ENCODE data around the gene FREM1. TPM values are rescaled to one million over a fixed set of nuclear protein-coding genes. Genes with fewer than 3 reads are reported as not detected.

FREM1 gene
- total RNA-seq, 2 experiments from 2014 or later, result not detected

DNA sequence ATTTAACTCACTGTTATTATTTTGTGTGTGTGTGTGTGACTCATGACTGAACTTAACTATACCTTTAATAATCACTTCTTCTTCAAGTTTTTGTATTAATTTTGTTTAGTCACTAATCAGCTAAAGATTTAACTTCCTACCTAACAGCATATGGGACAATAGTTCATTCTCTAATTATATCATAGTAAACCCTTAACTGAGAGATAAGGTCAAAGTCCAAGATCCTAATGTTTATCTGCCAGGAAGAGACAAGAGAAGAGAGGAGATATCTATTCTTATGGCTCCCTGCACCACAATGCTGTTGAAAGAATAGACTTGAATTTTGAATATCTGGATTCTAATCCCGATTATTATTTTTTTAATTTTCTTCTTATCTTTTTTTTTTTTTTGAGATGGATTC is 28.1 kb downstream of the FREM1 start:
- no peak overlapping the region for H3K4me3 Mint-ChIP-seq
- H3K27me3 Mint-ChIP-seq, result peaks cover 6% of the 10 kb centered on the region
- H3K4me1 Mint-ChIP-seq (ENCODE audit: low read depth), result no peaks in the 10 kb centered on the region
- intact Hi-C loops (cut with micrococcal nuclease), result no loop called here
- ATAC-seq (no peak), DNase-seq (no peak)
- H3K36me3 Mint-ChIP-seq (ENCODE audit: low read depth), result no peaks in the 10 kb centered on the region
- no peaks in the 10 kb centered on the region for H3K9me3 Mint-ChIP-seq
- TF ChIP-seq CTCF (IDR thresholded peaks at IDR 0.05), result no peak
- ChIA-PET CTCF (no interaction called here), POLR2A (no interaction called here)
- no peak overlapping the region for H3K27ac Mint-ChIP-seq

DNA sequence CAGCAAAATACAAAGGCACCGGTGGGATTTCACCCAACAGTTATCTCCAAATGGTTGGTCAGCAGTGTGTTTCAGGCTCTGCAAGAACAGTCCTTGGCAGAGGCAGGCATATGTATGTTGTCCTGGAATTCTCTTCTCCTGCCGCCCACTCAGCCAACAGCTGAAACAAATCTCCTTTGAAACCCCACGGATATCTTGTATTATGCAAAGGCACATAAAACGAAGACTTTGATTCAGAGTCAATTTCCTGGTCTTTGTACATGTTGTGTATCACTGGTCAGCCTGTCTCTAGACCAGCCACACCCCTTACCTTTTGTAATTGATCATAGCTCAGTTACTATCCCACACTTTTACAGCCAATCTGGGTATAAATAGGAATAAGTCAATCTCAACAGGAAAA is 29.2 kb downstream of the FREM1 start:
- CTCF ChIA-PET, result no interaction called here
- POLR2A ChIA-PET, result no interaction called here
- Mint-ChIP-seq H3K27me3 (peaks cover 8% of the 10 kb centered on the region), H3K27ac (no peak overlapping the region), H3K36me3 (ENCODE audit: low read depth) (no peaks in the 10 kb centered on the region), H3K4me1 (ENCODE audit: low read depth) (no peaks in the 10 kb centered on the region), H3K4me3 (no peak overlapping the region), H3K9me3 (no peaks in the 10 kb centered on the region)
- no peak for TF ChIP-seq CTCF (IDR thresholded peaks at IDR 0.05)
- intact Hi-C loops (cut with micrococcal nuclease), result no loop called here
- ATAC-seq, result no peak
- DNase-seq, result no peak

DNA sequence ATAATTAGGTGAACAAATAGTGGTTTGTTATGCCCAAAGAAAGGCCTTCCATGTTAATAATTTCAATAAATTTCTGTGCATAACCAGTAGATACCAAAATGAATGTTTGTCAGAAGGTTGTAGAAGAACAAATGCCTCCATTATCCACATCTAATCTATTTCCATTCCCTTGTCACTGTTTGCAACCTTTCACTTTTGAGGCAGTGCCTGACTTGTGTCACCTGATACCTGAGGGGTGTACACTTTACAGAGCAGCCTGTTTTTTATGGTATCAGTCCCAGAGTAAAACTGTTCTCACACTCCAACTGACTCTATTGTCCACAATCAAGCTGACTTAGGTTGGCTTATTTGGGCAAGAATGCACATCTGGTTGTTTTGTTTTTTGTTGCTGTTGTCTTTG is 40.1 kb downstream of the FREM1 start:
- H3K9me3 Mint-ChIP-seq, result no peaks in the 10 kb centered on the region
- H3K4me1 Mint-ChIP-seq (ENCODE audit: low read depth), result no peaks in the 10 kb centered on the region
- ChIA-PET CTCF (interaction anchor here (0.6 kb wide), 1 partner anchor 154 kb away, joined by 3 read pairs; no protein-coding TSS in a partner anchor), POLR2A (no interaction called here)
- intact Hi-C loops (cut with micrococcal nuclease), result no loop called here
- TF ChIP-seq CTCF (IDR thresholded peaks at IDR 0.05), result no peak
- ATAC-seq (no peak), DNase-seq (no peak)
- H3K4me3 Mint-ChIP-seq, result no peak overlapping the region
- H3K27me3 Mint-ChIP-seq, result no peaks in the 10 kb centered on the region
- H3K36me3 Mint-ChIP-seq (ENCODE audit: low read depth), result no peaks in the 10 kb centered on the region
- H3K27ac Mint-ChIP-seq, result no peak overlapping the region

DNA sequence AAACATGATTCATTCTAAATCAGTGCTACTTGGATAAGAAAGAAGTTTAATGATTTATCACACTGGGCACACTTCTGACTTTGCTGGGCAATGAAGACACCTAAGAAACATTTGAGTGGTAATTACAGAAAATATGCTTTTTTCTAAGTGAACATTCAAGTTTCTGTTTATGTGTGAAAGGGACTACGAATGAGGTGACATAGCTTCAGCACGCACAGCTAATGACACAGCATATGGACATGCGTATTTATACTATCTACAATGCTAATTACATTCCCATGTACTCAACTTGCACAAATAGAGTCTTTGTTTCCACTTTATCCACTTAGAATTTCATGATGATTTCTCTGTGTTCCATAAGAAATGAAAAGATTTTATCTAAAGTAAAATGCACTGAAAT is 40.6 kb downstream of the FREM1 start:
- Mint-ChIP-seq H3K9me3 (no peaks in the 10 kb centered on the region), H3K27me3 (no peaks in the 10 kb centered on the region), H3K4me3 (no peak overlapping the region), H3K36me3 (ENCODE audit: low read depth) (no peaks in the 10 kb centered on the region), H3K4me1 (ENCODE audit: low read depth) (no peaks in the 10 kb centered on the region), H3K27ac (no peak overlapping the region)
- ATAC-seq, result no peak
- ChIA-PET CTCF (interaction anchor here (0.6 kb wide), 1 partner anchor 153 kb away, joined by 3 read pairs; no protein-coding TSS in a partner anchor), POLR2A (no interaction called here)
- no peak for DNase-seq
- TF ChIP-seq CTCF (IDR thresholded peaks at IDR 0.05), result no peak
- intact Hi-C loops (cut with micrococcal nuclease), result no loop called here

DNA sequence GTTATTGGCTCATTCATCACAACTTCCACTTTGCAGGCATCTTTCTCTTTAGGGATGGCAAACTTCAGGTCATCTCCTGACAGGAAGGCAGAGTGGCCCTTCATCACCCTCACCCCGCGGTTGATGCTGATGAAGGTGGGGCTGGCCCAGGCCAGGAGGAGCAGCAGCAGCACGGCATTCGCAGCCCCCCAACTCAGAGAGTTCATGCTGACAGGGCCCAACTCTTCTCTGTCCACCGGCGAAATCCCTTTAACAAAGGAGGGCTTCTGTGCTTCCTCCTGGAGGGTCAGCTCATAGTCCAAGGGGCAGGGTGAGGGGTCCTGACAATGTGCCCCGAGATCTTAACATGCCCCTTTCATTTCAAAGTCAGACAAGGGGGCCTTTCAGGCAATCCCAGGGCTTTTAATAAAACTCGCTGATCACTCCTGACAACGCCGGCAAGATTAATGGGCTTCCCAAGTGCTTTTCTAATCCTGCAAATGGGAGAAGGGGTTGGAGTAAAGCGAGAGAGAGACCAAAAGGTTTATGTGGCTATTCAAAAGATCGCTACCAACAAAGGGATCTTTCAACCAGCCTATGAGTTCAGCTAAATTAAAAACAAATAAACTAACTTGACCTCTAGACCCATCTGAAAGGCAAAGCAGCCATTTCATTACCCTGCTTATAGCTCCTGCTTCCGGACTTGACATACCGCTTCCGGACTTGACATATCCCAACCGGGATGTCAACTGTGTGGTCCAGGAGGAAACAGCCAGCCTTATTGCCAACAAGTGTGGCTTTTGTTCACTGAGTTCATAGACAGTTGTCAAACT is 41.2 kb downstream of the FREM1 start:
- POLR2A ChIA-PET, result no interaction called here
- Mint-ChIP-seq H3K27ac (no peak overlapping the region), H3K36me3 (ENCODE audit: low read depth) (no peaks in the 10 kb centered on the region), H3K4me1 (ENCODE audit: low read depth) (no peaks in the 10 kb centered on the region), H3K27me3 (no peaks in the 10 kb centered on the region), H3K4me3 (no peak overlapping the region), H3K9me3 (no peaks in the 10 kb centered on the region)
- ATAC-seq (no peak), DNase-seq (no peak)
- CTCF ChIA-PET, result interaction anchor here (0.6 kb wide), 1 partner anchor 153 kb away, joined by 3 read pairs; no protein-coding TSS in a partner anchor
- no peak for TF ChIP-seq CTCF (IDR thresholded peaks at IDR 0.05)
- intact Hi-C loops (cut with micrococcal nuclease), result no loop called here

Data from activated CD8-positive, alpha-beta T cell treated with anti-CD3 and anti-CD28 coated beads for 36 hours (primary cell).